Measurements from ENCODE around the gene ANKRD13B.

DNA sequence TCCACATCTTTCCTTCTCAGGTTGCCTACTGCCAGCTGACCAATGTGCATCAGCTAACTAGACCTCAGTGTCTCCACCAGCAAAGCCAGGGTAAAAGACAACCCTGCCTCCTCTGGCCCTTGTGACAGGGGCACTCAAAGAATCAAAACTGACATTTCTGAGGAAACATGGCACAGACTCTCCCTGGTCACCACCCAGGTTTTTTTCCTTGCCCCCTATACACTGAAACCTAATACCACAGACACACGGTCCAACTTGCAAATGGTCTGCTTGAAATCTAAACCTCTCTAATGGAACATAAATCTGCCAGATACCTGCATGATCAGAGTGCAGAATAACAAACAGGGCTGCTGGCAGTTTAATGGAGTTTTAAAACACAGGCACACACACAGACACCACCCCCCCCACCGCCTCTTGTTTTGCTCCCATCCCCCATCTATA lies 49.3 kb downstream of the ANKRD13B start:
- no peak for TF ChIP-seq POLR2AphosphoS5 (IDR thresholded peaks at IDR 0.05; ENCODE audit: low read depth, low read length)
- TF ChIP-seq POLR2A (IDR thresholded peaks at IDR 0.05; ENCODE audit: low read depth, low read length) = no peak
- TF ChIP-seq TAF1 (IDR thresholded peaks at IDR 0.05; ENCODE audit: borderline replicate concordance, low read depth, low read length) = no peak
